SK-N-SH (cell line): Measurements from ENCODE around the gene STXBP6.

Experiments
- CTCF ChIP-seq: fragments of 200-600 bp; sonication (generic); IDR thresholded peaks from 2 replicates; pipeline ENCODE4 v1.6.1; 2017; ENCODE audit warnings: antibody characterized with exemption, mild to moderate bottlenecking, moderate library complexity
- EP300 ChIP-seq, 2 experiments: IDR thresholded peaks; 2 replicates each; pipeline versions ENCODE4 v1.4.0 to v1.6.1; 2012; ENCODE audit warnings: borderline replicate concordance in 1 of 2, low read depth in 1 of 2, low read length in 1 of 2
- GATA2 ChIP-seq: sonication (generic); formaldehyde crosslinking; IDR thresholded peaks from 2 replicates; pipeline ENCODE4 v1.5.0; 2020; ENCODE audit warnings: mild to moderate bottlenecking, missing genetic modification reagents
- NFIC ChIP-seq: IDR thresholded peaks from 2 replicates; pipeline ENCODE4 v1.4.0; 2012; ENCODE audit warnings: borderline replicate concordance
- REST ChIP-seq: IDR thresholded peaks from 2 replicates; pipeline ENCODE4 v1.6.1; 2012; ENCODE audit warnings: mild to moderate bottlenecking, low read depth, low read length, moderate library complexity
- RFX5 ChIP-seq: IDR thresholded peaks from 2 replicates; pipeline ENCODE4 v1.6.1; 2012; ENCODE audit warnings: mild to moderate bottlenecking, improper control_type of control experiment, low read length
- SMC3 ChIP-seq: IDR thresholded peaks from 2 replicates; pipeline ENCODE4 v1.6.1; 2012; ENCODE audit warnings: low read depth, low read length, improper control_type of control experiment
- TCF12 ChIP-seq: IDR thresholded peaks from 2 replicates; pipeline ENCODE4 v1.4.0; 2012
- TEAD4 ChIP-seq: IDR thresholded peaks from 2 replicates; pipeline ENCODE4 v1.4.0; 2012; ENCODE audit warnings: mild to moderate bottlenecking, borderline replicate concordance; ENCODE audit not compliant: insufficient read depth
- USF1 ChIP-seq: IDR thresholded peaks from 2 replicates; pipeline ENCODE4 v1.4.0; 2012; ENCODE audit warnings: low read depth, borderline replicate concordance
- YY1 ChIP-seq: IDR thresholded peaks from 2 replicates; pipeline ENCODE4 v1.4.0; 2012; ENCODE audit warnings: low read depth, mild to moderate bottlenecking
- TF ChIP-seq, protein P1 (sequence below): IDR thresholded peaks from 2 replicates; pipeline ENCODE4 v1.4.0; 2012; ENCODE audit warnings: low read depth

DNA sequence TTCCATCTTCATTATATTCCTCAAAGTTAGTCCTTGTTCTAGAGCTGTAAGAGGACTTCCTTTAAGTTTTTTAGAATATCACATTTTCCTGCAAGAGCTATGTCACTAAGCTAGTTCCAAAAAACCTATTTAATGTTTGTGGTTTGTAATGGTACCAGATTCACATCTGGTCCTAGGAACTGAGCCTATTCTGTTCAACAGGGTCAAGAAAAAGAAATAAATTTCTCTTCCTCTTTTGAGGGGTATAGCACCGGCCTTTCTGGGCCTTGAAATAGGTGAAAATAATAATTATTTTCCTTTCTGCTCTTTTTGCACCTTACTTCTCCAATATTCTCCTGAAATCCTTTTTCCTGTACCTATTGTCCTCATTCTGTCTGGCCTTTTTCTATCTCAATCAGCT lies 3.6 kb upstream of the STXBP6 start:
- TF ChIP-seq CTCF (no peak), GATA2 (CRISPR knock-in tag) (no peak), NFIC (no peak), TCF12 (no peak), SMC3 (no peak), RFX5 (no peak), USF1 (no peak), REST (no peak), TEAD4 (no peak), EP300 (IDR thresholded peaks at IDR 0.05; ENCODE audit: borderline replicate concordance in 1 of 2, low read depth in 1 of 2, low read length in 1 of 2) (no peak), YY1 (no peak)
- TF ChIP-seq, protein P1, sequence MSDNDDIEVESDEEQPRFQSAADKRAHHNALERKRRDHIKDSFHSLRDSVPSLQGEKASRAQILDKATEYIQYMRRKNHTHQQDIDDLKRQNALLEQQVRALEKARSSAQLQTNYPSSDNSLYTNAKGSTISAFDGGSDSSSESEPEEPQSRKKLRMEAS, result no peak
